ENCODE measurements around the gene UBALD2.

GRCh38 chr17:76270770-76271668 lies 5.9 kb downstream of the UBALD2 start:
- TF ChIP-seq POLR2A (IDR thresholded peaks at IDR 0.05; ENCODE audit: control extremely low read depth in 1 of 2, low read depth in 2 of 2, low read length in 2 of 2) (no peak), POLR2AphosphoS5 (IDR thresholded peaks at IDR 0.05; ENCODE audit: low read depth, low read length) (no peak; the same call in 1 of the 2 replicates), MAX (IDR thresholded peaks at IDR 0.05) (no peak), GABPA (IDR thresholded peaks at IDR 0.05; ENCODE audit: borderline replicate concordance, insufficient read depth, low read length) (no peak)

Data from H1 (cell line).